Activated CD4-positive, alpha-beta T cell treated with anti-CD3 and anti-CD28 coated beads, Interleukin-2, amount 10 ng/mL, durations not matched to agents 7 days and 5 days (primary cell): ENCODE measurements around the gene RUVBL2. TPM values are rescaled to one million over a fixed set of nuclear protein-coding genes. Genes with fewer than 3 reads are reported as not detected.
"Not testable (repeated sequence)": the region's sequence is repeated elsewhere in the genome, so short reads cannot be mapped to it uniquely, and the experiment has no call there.

Experiments used
- CTCF ChIA-PET: fragments of 350-600 bp; sonication (Branson Sonifier 250); formaldehyde crosslinking; loops from one replicate; lab custom pipeline; 2021; ENCODE audit warnings: antibody characterized with exemption; lab: Charles Lee
- POLR2A ChIA-PET: fragments of 350-600 bp; sonication (Branson Sonifier 250); formaldehyde crosslinking; loops from one replicate; lab custom pipeline; 2021; ENCODE audit warnings: antibody characterized with exemption; lab: Charles Lee
- DNase-seq: peaks from one replicate; pipeline ENCODE4 v3.0.0-alpha.2; 2020
- H3K27ac Mint-ChIP-seq: one replicate; pipeline ENCODE4 v1.8.0; 2021; ENCODE audit warnings: mild to moderate bottlenecking, moderate library complexity, mixed read lengths
- H3K27me3 Mint-ChIP-seq: one replicate; pipeline ENCODE4 v1.8.0; 2021; ENCODE audit warnings: mixed read lengths
- H3K36me3 Mint-ChIP-seq: one replicate; pipeline ENCODE4 v1.8.0; 2021; ENCODE audit warnings: low read depth, mixed read lengths
- H3K4me1 Mint-ChIP-seq: one replicate; pipeline ENCODE4 v1.8.0; 2021; ENCODE audit warnings: mixed read lengths
- H3K4me3 Mint-ChIP-seq: one replicate; pipeline ENCODE4 v1.8.0; 2021; ENCODE audit warnings: mild to moderate bottlenecking, moderate library complexity, mixed read lengths
- H3K9me3 Mint-ChIP-seq: one replicate; pipeline ENCODE4 v1.8.0; 2021; ENCODE audit warnings: mixed read lengths
- total RNA-seq, 2 experiments: library from RNA; stranded (reverse); gene quantifications; one replicate each; pipeline ENCODE4 v1.2.3, GENCODE V29; 2021

Gene RUVBL2
- total RNA-seq, 2 experiments from 2014 or later, result 82.2 to 89.4 TPM

DNA sequence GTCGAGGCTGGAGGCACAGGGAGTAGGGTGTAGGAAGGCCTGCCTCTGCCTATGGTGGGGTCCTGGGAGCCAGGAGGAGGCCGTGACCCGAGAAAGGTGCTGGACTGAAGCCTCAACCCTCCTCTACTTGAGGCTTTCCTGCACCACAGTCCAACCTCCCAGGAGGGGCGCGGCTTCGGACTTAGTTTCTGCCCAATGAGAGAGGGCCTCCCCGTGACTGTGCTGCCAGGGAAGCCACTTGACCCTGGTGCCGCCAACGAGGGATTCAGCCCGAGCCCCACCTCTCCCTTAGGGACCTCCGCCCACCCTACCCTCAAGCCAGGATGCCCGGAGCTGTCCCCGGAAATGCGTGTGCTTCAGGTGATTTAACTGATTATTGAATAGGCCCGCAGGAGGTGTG lies 30.5 kb downstream of the RUVBL2 start, which contains the start of gene CGB3:
Gene CGB3, minus strand, starts transcription at position 101 of the 400 bp plus-strand sequence. CDS start 362 bp downstream, outside the sequence.
- H3K9me3 Mint-ChIP-seq, H3K4me3 Mint-ChIP-seq, POLR2A ChIA-PET, CTCF ChIA-PET, DNase-seq, H3K27ac Mint-ChIP-seq, H3K36me3 Mint-ChIP-seq: not testable (repeated sequence)
- Mint-ChIP-seq H3K27me3 (peaks cover 14% of the 10 kb centered on the region), H3K4me1 (peaks cover 16% of the 10 kb centered on the region)

DNA sequence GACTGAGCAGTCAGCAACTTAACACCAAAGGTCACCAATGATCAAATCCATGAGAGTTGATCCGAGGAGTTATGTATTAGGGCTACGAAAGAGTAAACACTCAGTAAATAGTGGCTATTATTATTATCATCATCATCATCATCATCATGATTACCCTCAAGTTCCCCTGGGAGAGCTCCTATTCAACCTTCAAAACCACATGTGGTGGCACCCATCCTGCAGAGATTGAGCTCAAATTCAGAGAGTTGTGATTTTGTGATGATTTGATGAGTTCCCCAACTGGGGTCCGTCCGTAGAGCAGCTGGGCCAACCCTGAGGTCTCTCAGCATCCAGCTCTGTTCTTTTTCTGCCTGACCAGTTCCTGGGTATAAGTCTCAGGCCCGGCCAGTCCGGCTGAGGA lies 31.4 kb downstream of the RUVBL2 start:
- CTCF ChIA-PET, H3K9me3 Mint-ChIP-seq, DNase-seq, H3K27ac Mint-ChIP-seq, POLR2A ChIA-PET, H3K27me3 Mint-ChIP-seq, H3K36me3 Mint-ChIP-seq, H3K4me3 Mint-ChIP-seq: not testable (repeated sequence)
- H3K4me1 Mint-ChIP-seq, result peaks cover 12% of the 10 kb centered on the region

DNA sequence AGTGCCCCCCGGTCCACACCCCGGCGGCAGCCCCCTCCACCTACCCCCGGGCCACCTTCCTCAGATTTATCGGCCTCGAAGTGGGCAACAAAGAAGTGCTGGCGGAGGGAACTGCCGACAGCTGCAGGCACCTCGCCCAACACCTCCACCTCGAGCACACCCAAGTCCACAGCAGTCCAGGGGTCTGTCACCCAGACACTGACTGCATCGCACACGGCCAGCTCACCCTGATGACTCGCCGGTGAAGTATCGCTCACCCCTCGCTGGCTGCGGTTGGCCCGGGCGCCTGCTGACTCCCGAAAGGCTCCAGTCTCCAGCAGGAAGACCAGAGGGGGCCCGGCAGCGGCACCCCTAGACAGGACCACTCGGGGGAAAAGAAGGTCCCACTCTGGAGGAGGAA lies 31.9 kb downstream of the RUVBL2 start:
- H3K4me3 Mint-ChIP-seq, CTCF ChIA-PET, H3K4me1 Mint-ChIP-seq, H3K27ac Mint-ChIP-seq, DNase-seq, H3K36me3 Mint-ChIP-seq, H3K27me3 Mint-ChIP-seq, H3K9me3 Mint-ChIP-seq, POLR2A ChIA-PET: not testable (repeated sequence)

DNA sequence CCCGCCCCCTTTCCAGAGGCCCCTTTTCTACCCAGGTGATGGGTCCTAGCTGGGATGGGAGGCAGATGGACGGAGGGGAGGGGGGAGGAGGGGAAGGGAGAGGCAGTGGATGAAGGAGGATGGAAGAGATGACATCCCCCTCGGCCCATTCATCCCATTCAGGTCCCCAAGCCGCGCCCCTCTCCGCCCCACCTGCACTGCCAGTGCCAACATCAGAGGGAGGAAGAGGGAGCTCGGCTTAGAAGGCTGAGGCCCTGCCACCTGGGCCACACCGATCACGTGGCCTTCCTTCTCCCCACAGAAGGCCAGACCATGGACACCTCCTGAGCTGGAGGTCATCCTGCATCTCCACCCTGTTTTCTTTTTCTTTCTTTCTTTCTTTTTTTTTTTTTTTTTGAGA lies 35.0 kb downstream of the RUVBL2 start:
- H3K4me1 Mint-ChIP-seq, POLR2A ChIA-PET, DNase-seq, H3K4me3 Mint-ChIP-seq, H3K36me3 Mint-ChIP-seq, H3K9me3 Mint-ChIP-seq, H3K27me3 Mint-ChIP-seq, H3K27ac Mint-ChIP-seq: not testable (repeated sequence)
- CTCF ChIA-PET, result interaction anchor here (0.6 kb wide), 1 partner anchor 30 kb away, joined by 3 read pairs; no protein-coding TSS in a partner anchor

DNA sequence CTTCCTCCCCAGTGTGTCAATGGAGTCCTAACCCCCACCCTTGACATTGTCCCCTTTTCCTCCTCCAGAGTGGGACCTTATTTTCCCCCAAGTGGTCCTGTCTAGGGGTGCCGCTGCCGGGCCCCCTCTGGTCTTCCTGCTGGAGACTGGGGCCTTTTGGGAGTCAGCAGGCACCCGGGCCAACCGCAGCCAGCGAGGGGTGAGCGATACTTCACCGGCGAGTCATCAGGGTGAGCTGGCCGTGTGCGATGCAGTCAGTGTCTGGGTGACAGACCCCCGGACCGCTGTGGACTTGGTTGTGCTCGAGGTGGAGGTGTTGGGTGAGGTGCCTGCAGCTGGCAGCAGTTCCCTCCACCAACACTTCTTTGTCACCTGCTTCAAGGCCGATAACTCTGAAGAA lies 36.1 kb downstream of the RUVBL2 start:
- H3K9me3 Mint-ChIP-seq, H3K27me3 Mint-ChIP-seq, CTCF ChIA-PET, H3K36me3 Mint-ChIP-seq, H3K4me1 Mint-ChIP-seq, H3K27ac Mint-ChIP-seq, H3K4me3 Mint-ChIP-seq, DNase-seq, POLR2A ChIA-PET: not testable (repeated sequence)

DNA sequence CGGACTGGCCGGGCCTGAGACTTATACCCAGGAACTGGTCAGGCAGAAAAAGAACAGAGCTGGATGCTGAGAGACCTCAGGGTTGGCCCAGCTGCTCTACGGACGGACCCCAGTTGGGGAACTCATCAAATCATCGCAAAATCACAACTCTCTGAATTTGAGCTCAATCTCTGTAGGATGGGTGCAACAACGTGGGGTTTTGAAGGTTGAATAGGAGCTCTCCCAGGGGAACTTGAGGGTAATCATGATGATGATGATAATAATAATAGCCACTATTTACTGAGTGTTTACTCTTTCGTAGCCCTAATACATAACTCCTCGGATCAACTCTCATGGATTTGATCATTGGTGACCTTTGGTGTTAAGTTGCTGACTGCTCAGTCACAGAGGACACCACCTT lies 36.6 kb downstream of the RUVBL2 start:
- H3K27me3 Mint-ChIP-seq, H3K9me3 Mint-ChIP-seq, H3K4me3 Mint-ChIP-seq, POLR2A ChIA-PET, H3K27ac Mint-ChIP-seq, DNase-seq, H3K4me1 Mint-ChIP-seq, CTCF ChIA-PET, H3K36me3 Mint-ChIP-seq: not testable (repeated sequence)

DNA sequence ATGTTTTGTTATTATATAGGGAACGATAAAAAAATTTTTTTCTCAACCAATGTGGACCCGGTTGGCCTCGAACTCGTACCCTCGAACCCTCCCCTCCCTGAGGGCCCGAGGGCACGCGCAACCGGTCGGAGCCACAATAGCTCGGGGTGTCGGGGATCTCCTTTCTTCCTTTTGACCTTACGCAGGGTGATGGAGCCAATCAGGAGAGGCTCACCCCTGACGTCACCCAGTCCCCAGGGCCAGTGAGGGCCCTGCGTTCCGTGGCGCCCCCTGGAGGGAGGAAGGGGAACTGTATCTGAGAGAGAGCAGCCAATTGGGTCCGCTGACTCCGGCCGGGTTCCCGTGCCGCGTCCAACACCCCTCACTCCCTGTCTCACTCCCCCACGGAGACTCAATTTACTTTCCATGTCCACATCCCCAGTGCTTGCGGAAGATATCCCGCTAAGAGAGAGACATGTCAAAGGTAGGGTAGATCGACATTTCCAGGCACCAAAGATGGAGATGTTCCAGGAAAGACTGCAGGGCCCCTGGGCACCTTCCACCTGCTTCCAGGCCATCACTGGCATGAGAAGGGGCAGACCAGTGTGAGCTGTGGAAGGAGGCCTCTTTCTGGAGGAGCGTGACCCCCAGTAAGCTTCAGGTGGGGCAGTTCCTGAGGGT lies 38.1 kb downstream of the RUVBL2 start, which contains the start of gene CGB2:
Gene CGB2, plus strand, starts transcription at position 249 of the 660 bp plus-strand sequence. Its CDS starts 206 bp downstream, at position 455.
- H3K36me3 Mint-ChIP-seq, H3K9me3 Mint-ChIP-seq, POLR2A ChIA-PET, H3K27me3 Mint-ChIP-seq, H3K4me1 Mint-ChIP-seq: not testable (repeated sequence)
- peak within 1 kb of the TSS; percentile 58 for H3K27ac Mint-ChIP-seq
- DNase-seq, result peak; percentile 79
- CTCF ChIA-PET, result interaction anchor here (0.6 to 1.4 kb wide), 5 partner anchors 13 to 774 kb away, joined by 3 to 5 read pairs (median 4); partner anchors contain the start of genes GYS1 and RUVBL2
- peak within 1 kb of the TSS; percentile 45 for H3K4me3 Mint-ChIP-seq

DNA sequence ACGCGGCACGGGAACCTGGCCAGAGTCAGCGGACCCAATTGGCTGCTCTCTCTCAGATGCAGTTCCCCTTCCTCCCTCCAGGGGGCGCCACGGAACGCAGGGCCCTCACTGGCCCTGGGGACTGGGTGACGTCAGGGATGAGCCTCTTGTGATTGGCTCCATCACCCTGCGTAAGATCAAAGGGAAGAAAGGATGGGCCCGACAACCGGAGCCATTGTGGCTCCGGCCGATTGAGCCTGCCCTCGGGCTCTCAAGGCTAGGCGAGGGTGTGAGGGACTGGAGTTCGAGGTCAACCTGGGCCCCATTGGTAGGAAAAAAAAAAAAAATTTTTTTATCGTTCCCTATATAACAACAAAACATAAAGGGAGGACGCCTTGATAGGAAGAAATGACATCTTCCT lies 43.1 kb downstream of the RUVBL2 start, which contains the start of gene CGB1:
Gene CGB1, minus strand, starts transcription at position 81 of the 400 bp plus-strand sequence. CDS start 184 bp downstream, outside the sequence.
- CTCF ChIA-PET, POLR2A ChIA-PET, H3K36me3 Mint-ChIP-seq, H3K4me3 Mint-ChIP-seq, H3K4me1 Mint-ChIP-seq, H3K9me3 Mint-ChIP-seq, H3K27ac Mint-ChIP-seq, H3K27me3 Mint-ChIP-seq: not testable (repeated sequence)
- DNase-seq, result peak; percentile 65

DNA sequence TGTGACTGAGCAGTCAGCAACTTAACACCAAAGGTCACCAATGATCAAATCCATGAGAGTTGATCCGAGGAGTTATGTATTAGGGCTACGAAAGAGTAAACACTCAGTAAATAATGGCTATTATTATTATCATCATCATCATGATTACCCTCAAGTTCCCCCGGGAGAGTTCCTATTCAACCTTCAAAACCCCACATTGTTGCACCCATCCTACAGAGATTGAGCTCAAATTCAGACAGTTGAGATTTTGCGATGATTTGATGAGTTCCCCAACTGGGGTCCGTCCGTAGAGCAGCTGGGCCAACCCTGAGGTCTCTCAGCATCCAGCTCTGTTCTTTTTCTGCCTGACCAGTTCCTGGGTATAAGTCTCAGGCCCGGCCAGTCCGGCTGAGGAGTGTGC lies 44.4 kb downstream of the RUVBL2 start:
- H3K36me3 Mint-ChIP-seq, H3K27ac Mint-ChIP-seq, POLR2A ChIA-PET, DNase-seq, H3K9me3 Mint-ChIP-seq, H3K4me1 Mint-ChIP-seq, CTCF ChIA-PET, H3K4me3 Mint-ChIP-seq, H3K27me3 Mint-ChIP-seq: not testable (repeated sequence)

DNA sequence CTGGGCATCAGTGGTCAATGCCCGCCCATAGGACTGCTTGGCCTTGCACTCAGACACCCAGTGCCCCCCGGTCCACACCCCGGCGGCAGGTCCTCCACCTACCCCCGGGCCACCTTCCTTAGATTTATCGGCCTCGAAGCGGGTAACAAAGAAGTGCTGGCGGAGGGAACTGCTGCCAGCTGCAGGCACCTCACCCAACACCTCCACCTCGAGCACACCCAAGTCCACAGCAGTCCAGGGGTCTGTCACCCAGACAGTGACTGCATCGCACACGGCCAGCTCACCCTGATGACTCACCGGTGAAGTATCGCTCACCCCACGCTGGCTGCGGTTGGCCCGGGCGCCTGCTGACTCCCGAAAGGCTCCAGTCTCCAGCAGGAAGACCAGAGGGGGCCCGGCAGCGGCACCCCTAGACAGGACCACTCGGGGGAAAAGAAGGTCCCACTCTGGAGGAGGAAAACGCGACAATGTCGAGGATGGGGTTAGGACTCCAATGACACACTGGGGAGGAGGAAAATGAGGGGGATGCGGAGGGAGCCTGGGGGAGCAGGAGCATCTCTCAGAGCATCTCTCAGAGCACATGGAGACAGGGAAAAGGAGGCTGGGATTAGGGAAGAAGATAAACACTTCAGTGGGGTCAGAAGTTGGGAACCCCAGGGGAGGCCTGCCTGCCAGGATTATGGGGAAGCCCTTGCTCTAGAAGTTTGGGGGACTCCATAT lies 45.0 kb downstream of the RUVBL2 start:
- H3K4me3 Mint-ChIP-seq, POLR2A ChIA-PET, DNase-seq, H3K4me1 Mint-ChIP-seq, H3K27me3 Mint-ChIP-seq, CTCF ChIA-PET, H3K36me3 Mint-ChIP-seq, H3K9me3 Mint-ChIP-seq: not testable (repeated sequence)
- peak overlapping the region; percentile 41 for H3K27ac Mint-ChIP-seq

DNA sequence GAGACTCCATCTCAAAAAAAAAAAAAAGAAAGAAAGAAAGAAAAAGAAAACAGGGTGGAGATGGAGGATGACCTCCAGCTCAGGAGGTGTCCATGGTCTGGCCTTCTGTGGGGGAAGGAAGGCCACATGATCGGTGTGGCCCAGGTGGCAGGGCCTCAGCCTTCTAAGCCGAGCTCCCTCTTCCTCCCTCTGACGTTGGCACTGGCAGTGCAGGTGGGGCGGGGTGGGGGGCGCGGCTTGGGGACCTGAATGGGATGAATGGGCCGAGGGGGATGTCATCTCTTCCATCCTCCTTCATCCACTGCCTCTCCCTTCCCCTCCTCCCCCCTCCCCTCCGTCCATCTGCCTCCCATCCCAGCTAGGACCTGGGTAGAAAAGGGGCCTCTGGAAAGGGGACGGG lies 46.0 kb downstream of the RUVBL2 start:
- not testable (repeated sequence) for H3K27ac Mint-ChIP-seq, H3K4me3 Mint-ChIP-seq

DNA sequence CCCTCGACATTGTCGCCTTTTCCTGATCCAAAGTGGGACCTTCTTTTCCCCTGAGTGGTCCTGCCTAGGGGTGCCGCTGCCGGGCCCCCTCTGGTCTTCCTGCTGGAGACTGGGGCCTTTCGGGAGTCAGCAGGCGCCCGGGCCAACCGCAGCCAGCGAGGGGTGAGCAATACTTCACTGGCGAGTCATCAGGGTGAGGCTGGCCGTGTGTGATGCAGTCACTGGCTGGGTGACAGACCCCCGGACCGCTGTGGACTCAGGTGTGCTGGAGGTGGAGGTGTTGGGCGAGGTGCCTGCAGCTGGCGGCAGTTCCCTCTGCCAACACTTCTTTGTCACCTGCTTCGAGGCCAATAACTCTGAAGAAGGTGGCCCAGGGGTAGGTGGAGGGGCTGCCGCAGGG lies 48.5 kb downstream of the RUVBL2 start:
- Mint-ChIP-seq H3K27ac (no peak overlapping the region), H3K27me3 (no peaks in the 10 kb centered on the region), H3K36me3 (no peaks in the 10 kb centered on the region), H3K4me3 (no peak overlapping the region), H3K4me1 (no peaks in the 10 kb centered on the region), H3K9me3 (no peaks in the 10 kb centered on the region)
- POLR2A ChIA-PET, result no interaction called here
- no peak for DNase-seq
- CTCF ChIA-PET, result interaction anchor here (0.6 kb wide), 1 partner anchor 14 kb away, joined by 3 read pairs; no protein-coding TSS in a partner anchor

More for the DNA sequence above, 46.0 kb downstream of the RUVBL2 start:
- CTCF ChIA-PET, DNase-seq, H3K9me3 Mint-ChIP-seq, H3K36me3 Mint-ChIP-seq, POLR2A ChIA-PET, H3K4me1 Mint-ChIP-seq, H3K27me3 Mint-ChIP-seq: not testable (repeated sequence)

DNA sequence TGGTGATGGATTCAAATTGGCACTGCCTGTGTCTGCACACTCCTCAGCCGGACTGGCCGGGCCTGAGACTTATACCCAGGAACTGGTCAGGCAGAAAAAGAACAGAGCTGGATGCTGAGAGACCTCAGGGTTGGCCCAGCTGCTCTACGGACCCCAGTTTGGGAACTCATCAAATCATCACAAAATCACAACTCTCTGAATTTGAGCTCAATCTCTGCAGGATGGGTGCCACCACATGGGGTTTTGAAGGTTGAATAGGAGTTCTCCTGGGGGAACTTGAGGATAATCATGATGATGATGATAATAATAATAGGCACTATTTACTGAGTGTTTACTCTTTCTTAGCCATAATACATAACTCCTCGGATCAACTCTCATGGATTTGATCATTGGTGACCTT lies 49.0 kb downstream of the RUVBL2 start:
- POLR2A ChIA-PET, H3K27me3 Mint-ChIP-seq, H3K9me3 Mint-ChIP-seq, H3K27ac Mint-ChIP-seq, H3K36me3 Mint-ChIP-seq, H3K4me3 Mint-ChIP-seq, H3K4me1 Mint-ChIP-seq, DNase-seq: not testable (repeated sequence)
- CTCF ChIA-PET, result interaction anchor here (0.6 kb wide), 1 partner anchor 13 kb away, joined by 3 read pairs; no protein-coding TSS in a partner anchor
